SK-N-SH (cell line): ENCODE data around the gene TRIP10. TPM values are rescaled to one million over a fixed set of nuclear protein-coding genes. Genes with fewer than 3 reads are reported as not detected.

ENCODE experiments used
- CTCF ChIA-PET: fragments of 300-600, 350-600 bp; formaldehyde crosslinking; extraction: SDS; loops from one replicate; lab custom pipeline; 2021; lab: Yijun Ruan, JAX
- POLR2A ChIA-PET: fragments of 350-600 bp; sonication (Branson Sonifier 250); formaldehyde crosslinking; extraction: SDS; loops from one replicate; lab custom pipeline; 2020; ENCODE audit warnings: antibody characterized with exemption, inconsistent platforms; lab: Yijun Ruan, JAX
- DNase-seq: peaks from one replicate; pipeline ENCODE4 v3.0.0; 2012
- H2AFZ ChIP-seq: fragments of 200-600 bp; sonication (generic); 2 replicates; pipeline ENCODE4 v1.8.1; 2016; ENCODE audit warnings: antibody characterized with exemption, mild to moderate bottlenecking, low read depth
- H3F3A ChIP-seq: fragments of 200-600 bp; sonication (generic); replicated peaks from 2 replicates; pipeline ENCODE3; 2016; ENCODE audit warnings: antibody characterized with exemption, mild to moderate bottlenecking; ENCODE audit not compliant: insufficient read depth
- H3K27ac ChIP-seq, 2 experiments: fragments of 200-500 bp in 1 of 2; fragments of 200-600 bp in 1 of 2; sonication (Bioruptor generic) in 1 of 2; sonication (generic), shearing (Covaris generic) in 1 of 2; 2 replicates each; pipeline versions ENCODE4 v1.5.1 to v1.6.1; 2014 to 2016; ENCODE audit warnings: low read depth in 2 of 2, inconsistent platforms in 1 of 2, low read length in 1 of 2, mild to moderate bottlenecking in 1 of 2, mixed read lengths in 1 of 2
- H3K27me3 ChIP-seq: fragments of 200-600 bp; sonication (generic), shearing (Covaris generic); 2 replicates; pipeline ENCODE4 v1.6.1; 2016; ENCODE audit warnings: mixed run types; ENCODE audit not compliant: insufficient read depth
- H3K36me3 ChIP-seq, 2 experiments: fragments of 200-500 bp in 1 of 2; fragments of 200-600 bp in 1 of 2; sonication (Bioruptor generic) in 1 of 2; sonication (generic) in 1 of 2; replicated peaks in 1 of 2; 2 replicates each; pipeline versions ENCODE3 to v1.5.1; 2014 to 2016; ENCODE audit warnings: low read length in 1 of 2, mild to moderate bottlenecking in 1 of 2; ENCODE audit not compliant: insufficient read depth in 2 of 2, control insufficient read depth in 1 of 2
- H3K4me1 ChIP-seq, 2 experiments: fragments of 200-500 bp in 1 of 2; fragments of 200-600 bp in 1 of 2; sonication (Bioruptor generic) in 1 of 2; sonication (generic), shearing (Covaris generic) in 1 of 2; 2 replicates each; pipeline versions ENCODE4 v1.5.1 to v1.6.1; 2014 to 2016; ENCODE audit warnings: low read depth in 1 of 2, low read length in 1 of 2, mixed run types in 1 of 2; ENCODE audit not compliant: insufficient read depth in 2 of 2, control insufficient read depth in 1 of 2
- H3K4me2 ChIP-seq: fragments of 200-600 bp; sonication (generic), shearing (Covaris generic); 2 replicates; pipeline ENCODE4 v1.6.1; 2017; ENCODE audit warnings: mixed run types
- H3K4me3 ChIP-seq, 2 experiments: fragments of 200-500 bp in 1 of 2; fragments of 200-600 bp in 1 of 2; sonication (Bioruptor generic) in 1 of 2; sonication (generic), shearing (Covaris generic) in 1 of 2; 2 replicates each; pipeline versions ENCODE4 v1.5.1 to v1.8.1; 2014 to 2016; ENCODE audit warnings: low read depth in 2 of 2, inconsistent platforms in 1 of 2, low read length in 1 of 2, mild to moderate bottlenecking in 1 of 2, mixed read lengths in 1 of 2, moderate library complexity in 1 of 2
- H3K79me2 ChIP-seq: fragments of 200-600 bp; sonication (generic); 2 replicates; pipeline ENCODE4 v1.8.1; 2017; ENCODE audit warnings: mild to moderate bottlenecking; ENCODE audit not compliant: insufficient read depth
- H3K9ac ChIP-seq: fragments of 200-600 bp; sonication (generic); 2 replicates; pipeline ENCODE4 v1.6.1; 2017; ENCODE audit warnings: mixed run types
- H3K9me2 ChIP-seq: fragments of 200-600 bp; sonication (generic); 2 replicates; pipeline ENCODE4 v1.6.1; 2017; ENCODE audit warnings: mixed run types
- H3K9me3 ChIP-seq: fragments of 200-600 bp; sonication (generic); 2 replicates; pipeline ENCODE4 v1.6.1; 2017; ENCODE audit warnings: mixed run types, mild to moderate bottlenecking, moderate library complexity
- H4K20me1 ChIP-seq: fragments of 200-600 bp; sonication (generic); 2 replicates; pipeline ENCODE4 v1.6.1; 2017; ENCODE audit warnings: mild to moderate bottlenecking, mixed run types; ENCODE audit not compliant: insufficient read depth
- CTCF ChIP-seq: fragments of 200-600 bp; sonication (generic); IDR thresholded peaks from 2 replicates; pipeline ENCODE4 v1.6.1; 2017; ENCODE audit warnings: antibody characterized with exemption, mild to moderate bottlenecking, moderate library complexity
- ELF1 ChIP-seq: IDR thresholded peaks from 2 replicates; pipeline ENCODE4 v1.4.0; 2012
- EP300 ChIP-seq, 2 experiments: IDR thresholded peaks; 2 replicates each; pipeline versions ENCODE4 v1.4.0 to v1.6.1; 2012; ENCODE audit warnings: borderline replicate concordance in 1 of 2, low read depth in 1 of 2, low read length in 1 of 2
- FOSL2 ChIP-seq: IDR thresholded peaks from 2 replicates; pipeline ENCODE4 v1.4.0; 2012; ENCODE audit warnings: low read depth, mild to moderate bottlenecking, moderate library complexity, borderline replicate concordance
- FOXJ3 ChIP-seq: sonication (generic); formaldehyde crosslinking; IDR thresholded peaks from 2 replicates; pipeline ENCODE4 v1.5.1; 2020; ENCODE audit warnings: mild to moderate bottlenecking, missing genetic modification reagents
- FOXM1 ChIP-seq: IDR thresholded peaks from 2 replicates; pipeline ENCODE4 v1.4.0; 2012; ENCODE audit warnings: low read depth, mild to moderate bottlenecking
- IRF3 ChIP-seq: fragments of 150-350 bp; IDR thresholded peaks from 2 replicates; pipeline ENCODE4 v1.6.1; 2016; ENCODE audit warnings: mild to moderate bottlenecking, low read depth, low read length
- MEF2A ChIP-seq: IDR thresholded peaks from 2 replicates; pipeline ENCODE4 v1.4.0; 2012; ENCODE audit warnings: low read depth, borderline replicate concordance
- PBX3 ChIP-seq: IDR thresholded peaks from 2 replicates; pipeline ENCODE4; 2012
- POLR2AphosphoS5 ChIP-seq: IDR thresholded peaks from 2 replicates; pipeline ENCODE4 v1.6.1; 2012; ENCODE audit warnings: low read depth, low read length
- RCOR1 ChIP-seq: fragments of 150-350 bp; IDR thresholded peaks from 2 replicates; pipeline ENCODE4 v1.6.1; 2017; ENCODE audit warnings: antibody characterized with exemption, low read length
- RXRA ChIP-seq: IDR thresholded peaks from 2 replicates; pipeline ENCODE4 v1.4.0; 2012; ENCODE audit warnings: low read depth, mild to moderate bottlenecking, borderline replicate concordance
- SMC3 ChIP-seq: IDR thresholded peaks from 2 replicates; pipeline ENCODE4 v1.6.1; 2012; ENCODE audit warnings: low read depth, low read length, improper control_type of control experiment
- TCF12 ChIP-seq: IDR thresholded peaks from 2 replicates; pipeline ENCODE4 v1.4.0; 2012
- TEAD4 ChIP-seq: IDR thresholded peaks from 2 replicates; pipeline ENCODE4 v1.4.0; 2012; ENCODE audit warnings: mild to moderate bottlenecking, borderline replicate concordance; ENCODE audit not compliant: insufficient read depth
- USF1 ChIP-seq: IDR thresholded peaks from 2 replicates; pipeline ENCODE4 v1.4.0; 2012; ENCODE audit warnings: low read depth, borderline replicate concordance
- YY1 ChIP-seq: IDR thresholded peaks from 2 replicates; pipeline ENCODE4 v1.4.0; 2012; ENCODE audit warnings: low read depth, mild to moderate bottlenecking
- WGBS: methylation state at CpG from one replicate; pipeline ENCODE4 v1.1.6; 2017; ENCODE audit warnings: low lambda C conversion rate; 5-methylcytosine and 5-hydroxymethylcytosine counted together
- polyA plus RNA-seq, 3 experiments: library from polyadenylated mRNA; depleted of rRNA; stranded (reverse); fragments of >200 nt; gene quantifications; 2 replicates each; pipeline ENCODE4 v1.2.3, GENCODE V29; 2012

TRIP10 gene
- polyA plus RNA-seq, 1 of the 3 experiments (the other 2 are of a cell fraction): 42.9 TPM

GRCh38 chr19:6773323-6773931 lies 33.9 kb downstream of the TRIP10 start:
- POLR2A ChIA-PET: no interaction called here
- TF ChIP-seq YY1 (no peak), EP300 (IDR thresholded peaks at IDR 0.05; ENCODE audit: borderline replicate concordance in 1 of 2, low read depth in 1 of 2, low read length in 1 of 2) (no peak), IRF3 (no peak), POLR2AphosphoS5 (no peak), CTCF (no peak), TEAD4 (no peak), FOXJ3 (CRISPR knock-in tag) (no peak), RXRA (no peak), RCOR1 (no peak), MEF2A (no peak)
- 0 out of 2 replicates have a peak, but pooled peaks cover 6% of the 10 kb centered on the region for H3K27me3 ChIP-seq
- no peaks in the 10 kb centered on the region for H4K20me1 ChIP-seq
- no peaks in the 10 kb centered on the region for H3K9me2 ChIP-seq
- no peaks in the 10 kb centered on the region for H3K36me3 ChIP-seq
- H3K27ac ChIP-seq: no peak overlapping the region
- H3K4me2 ChIP-seq: no peak overlapping the region
- WGBS: 28% methylated on average over 6 of the region's 8 CpGs
- no peaks in the 10 kb centered on the region for H3K9me3 ChIP-seq
- peaks cover 1% of the 10 kb centered on the region for H3F3A ChIP-seq
- CTCF ChIA-PET: interaction anchor here (0.9 to 1.6 kb wide), 2 partner anchors 12 to 90 kb away, joined by 3 to 4 read pairs; no protein-coding TSS in a partner anchor
- H3K9ac ChIP-seq: no peak overlapping the region
- H2AFZ ChIP-seq: no peak overlapping the region
- H3K4me3 ChIP-seq: no peak overlapping the region
- DNase-seq: no peak
- no peaks in the 10 kb centered on the region for H3K79me2 ChIP-seq
- no peaks in the 10 kb centered on the region for H3K4me1 ChIP-seq

GRCh38 chr19:6774821-6775707 lies 35.6 kb downstream of the TRIP10 start:
- no peak overlapping the region for H3K4me2 ChIP-seq
- H3K27ac ChIP-seq: no peak overlapping the region
- no peaks in the 10 kb centered on the region for H3K9me2 ChIP-seq
- H3K36me3 ChIP-seq: no peaks in the 10 kb centered on the region
- ChIA-PET POLR2A (interaction anchor here (0.6 kb wide), 1 partner anchor 1000 kb away, joined by 4 read pairs; no protein-coding TSS in a partner anchor), CTCF (interaction anchor here (1.6 kb wide), 1 partner anchor 89 kb away, joined by 4 read pairs; no protein-coding TSS in a partner anchor)
- no peak overlapping the region for H3K4me3 ChIP-seq
- no peaks in the 10 kb centered on the region for H3K9me3 ChIP-seq
- no peaks in the 10 kb centered on the region for H4K20me1 ChIP-seq
- 13% methylated on average over 11 of the region's 11 CpGs for WGBS
- no peak overlapping the region for H2AFZ ChIP-seq
- H3F3A ChIP-seq: no peaks in the 10 kb centered on the region
- H3K9ac ChIP-seq: no peak overlapping the region
- no peaks in the 10 kb centered on the region for H3K4me1 ChIP-seq
- DNase-seq: no peak
- H3K79me2 ChIP-seq: no peaks in the 10 kb centered on the region
- peaks cover 6% of the 10 kb centered on the region; the same call in 1 of the 2 replicates for H3K27me3 ChIP-seq
- TF ChIP-seq POLR2AphosphoS5: no peak
- no peak for TF ChIP-seq TCF12
- TF ChIP-seq FOSL2: no peak
- no peak for TF ChIP-seq FOXM1
- no peak for TF ChIP-seq SMC3
- TF ChIP-seq USF1: no peak
- no peak for TF ChIP-seq PBX3
- no peak for TF ChIP-seq RXRA
- no peak for TF ChIP-seq CTCF
- no peak for TF ChIP-seq RCOR1
- TF ChIP-seq ELF1: no peak
- no peak for TF ChIP-seq EP300 (IDR thresholded peaks at IDR 0.05; ENCODE audit: borderline replicate concordance in 1 of 2, low read depth in 1 of 2, low read length in 1 of 2)
- no peak for TF ChIP-seq YY1
- TF ChIP-seq MEF2A: no peak
